NCI-H2196 (cell line): ENCODE results near the gene PKP4.

Experiments used
- DNase-seq: peaks from one replicate; lab custom pipeline; 2025; ENCODE audit not compliant: unreplicated experiment; lab: John Stamatoyannopoulos, UW

PKP4 gene

GRCh38 chr2:158730621-158731140 lies 273.9 kb downstream of the PKP4 start:
- no peak for DNase-seq

DNA sequence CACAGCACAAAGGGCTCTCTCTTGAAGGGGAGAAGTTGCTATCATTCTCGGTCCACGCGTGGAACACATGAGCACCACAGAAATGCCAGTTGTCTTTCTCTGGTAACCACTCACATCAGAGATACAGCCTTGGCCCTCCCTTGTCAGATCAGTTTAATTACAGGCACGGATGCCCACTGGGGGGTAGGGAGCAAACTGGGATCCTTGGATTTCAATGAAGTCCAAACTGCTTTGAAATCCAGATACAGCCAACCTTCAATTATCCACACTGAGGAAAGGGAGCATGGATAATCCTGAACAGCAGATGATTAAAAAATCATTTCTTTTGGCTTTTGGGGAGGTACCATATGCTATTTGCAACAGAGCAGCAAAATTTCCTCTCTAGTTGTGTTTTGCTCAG lies 274.6 kb downstream of the PKP4 start:
- DNase-seq: no peak
